ENCODE measurements around the gene INPP5D.

DNA sequence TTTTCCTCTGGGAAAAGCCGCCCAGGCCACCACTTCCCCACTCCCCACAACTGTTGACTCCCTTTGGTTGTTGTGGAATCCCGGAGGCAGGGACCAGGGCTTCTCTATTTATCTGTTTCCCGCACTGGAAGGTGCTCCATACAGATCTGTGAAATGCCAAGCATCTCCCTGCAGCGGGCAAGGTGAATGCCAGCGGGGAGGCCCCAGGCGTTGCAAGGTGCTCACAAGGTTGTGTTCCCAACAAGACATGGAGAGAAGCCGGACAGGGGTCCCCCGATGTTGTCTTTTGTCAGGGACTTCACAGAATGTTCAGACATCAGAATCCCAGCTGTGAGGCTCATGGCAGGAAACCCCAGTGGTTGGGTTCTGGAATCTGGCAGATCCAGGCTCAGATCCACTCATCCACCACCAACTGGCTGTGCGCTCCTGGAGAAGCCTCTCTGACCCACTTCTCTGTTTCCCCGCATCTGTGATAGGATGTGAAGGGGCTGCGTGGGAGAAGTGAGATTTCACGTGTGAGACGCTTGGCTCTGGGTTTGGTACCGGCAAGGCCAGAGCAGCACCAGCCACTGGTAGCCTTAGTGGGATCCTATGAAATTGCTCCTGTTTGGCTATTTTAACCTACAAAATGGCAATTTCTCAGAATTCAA, 36.3 kb upstream of the INPP5D start:
- TF ChIP-seq, protein P1, sequence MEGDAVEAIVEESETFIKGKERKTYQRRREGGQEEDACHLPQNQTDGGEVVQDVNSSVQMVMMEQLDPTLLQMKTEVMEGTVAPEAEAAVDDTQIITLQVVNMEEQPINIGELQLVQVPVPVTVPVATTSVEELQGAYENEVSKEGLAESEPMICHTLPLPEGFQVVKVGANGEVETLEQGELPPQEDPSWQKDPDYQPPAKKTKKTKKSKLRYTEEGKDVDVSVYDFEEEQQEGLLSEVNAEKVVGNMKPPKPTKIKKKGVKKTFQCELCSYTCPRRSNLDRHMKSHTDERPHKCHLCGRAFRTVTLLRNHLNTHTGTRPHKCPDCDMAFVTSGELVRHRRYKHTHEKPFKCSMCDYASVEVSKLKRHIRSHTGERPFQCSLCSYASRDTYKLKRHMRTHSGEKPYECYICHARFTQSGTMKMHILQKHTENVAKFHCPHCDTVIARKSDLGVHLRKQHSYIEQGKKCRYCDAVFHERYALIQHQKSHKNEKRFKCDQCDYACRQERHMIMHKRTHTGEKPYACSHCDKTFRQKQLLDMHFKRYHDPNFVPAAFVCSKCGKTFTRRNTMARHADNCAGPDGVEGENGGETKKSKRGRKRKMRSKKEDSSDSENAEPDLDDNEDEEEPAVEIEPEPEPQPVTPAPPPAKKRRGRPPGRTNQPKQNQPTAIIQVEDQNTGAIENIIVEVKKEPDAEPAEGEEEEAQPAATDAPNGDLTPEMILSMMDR (optimal IDR thresholded peaks at IDR 0.05 in 1 of 3, IDR thresholded peaks at IDR 0.05 in 1 of 3, conservative IDR thresholded peaks at IDR 0.05 in 1 of 3; ENCODE audit: extremely low read depth in 1 of 3, insufficient read depth in 2 of 3, low read length in 3 of 3), result no peak
- TF ChIP-seq EZH2 (IDR thresholded peaks at IDR 0.05; ENCODE audit: low read length), result no peak
